ENCODE measurements around the gene PLEKHG4B. TPM values are rescaled to one million over a fixed set of nuclear protein-coding genes. Genes with fewer than 3 reads are reported as not detected.

PLEKHG4B gene
- polyA plus RNA-seq, 1 of the 3 experiments (the other 2 are of a cell fraction): 0.18 TPM

- WGBS (ENCODE audit: low lambda C conversion rate): 68% methylated on average over 10 of the region's 11 CpGs
- no peak overlapping the region for H2AFZ ChIP-seq (ENCODE audit: low read depth)
Measured at GRCh38 chr5:94113-94892, 2.3 kb downstream of the PLEKHG4B start.

More at GRCh38 chr5:94113-94892, 2.3 kb downstream of the PLEKHG4B start:
- Histone ChIP-seq H3K9me2 (no peaks in the 10 kb centered on the region), H4K20me1 (ENCODE audit: insufficient read depth) (no peaks in the 10 kb centered on the region), H3K27ac (ENCODE audit: low read depth in 2 of 2, low read length in 1 of 2) (no peak overlapping the region), H3K27me3 (ENCODE audit: insufficient read depth) (peaks cover 36% of the 10 kb centered on the region; the same call in 1 of the 2 replicates), H3K36me3 (replicated peaks in 1 of 2; ENCODE audit: control insufficient read depth in 1 of 2, insufficient read depth in 2 of 2, low read length in 1 of 2) (no peaks in the 10 kb centered on the region), H3K4me2 (no peak overlapping the region), H3K9ac (no peak overlapping the region), H3F3A (replicated peaks; ENCODE audit: insufficient read depth) (no peaks in the 10 kb centered on the region), H3K4me1 (ENCODE audit: control insufficient read depth in 1 of 2, insufficient read depth in 2 of 2, low read depth in 1 of 2, low read length in 1 of 2) (peaks cover 0 to 11% of the 10 kb centered on the region in 2 experiments; a peak in 1 of 4 replicates), H3K9me3 (no peaks in the 10 kb centered on the region), H3K79me2 (ENCODE audit: insufficient read depth) (no peaks in the 10 kb centered on the region), H3K4me3 (ENCODE audit: low read depth in 2 of 2, low read length in 1 of 2) (no peak overlapping the region)
- DNase-seq: no peak
- TF ChIP-seq EZH2phosphoT487 (IDR thresholded peaks at IDR 0.05; ENCODE audit: borderline replicate concordance, low read depth): no peak
- TF ChIP-seq RFX5 (IDR thresholded peaks at IDR 0.05; ENCODE audit: low read length): no peak
- TF ChIP-seq REST (IDR thresholded peaks at IDR 0.05; ENCODE audit: low read depth, low read length): no peak
- no peak for TF ChIP-seq TEAD4 (IDR thresholded peaks at IDR 0.05; ENCODE audit: borderline replicate concordance, insufficient read depth)
- no peak for TF ChIP-seq YY1 (IDR thresholded peaks at IDR 0.05; ENCODE audit: low read depth)
- no peak for TF ChIP-seq PBX3 (IDR thresholded peaks at IDR 0.05)
- no peak for TF ChIP-seq NFIC (IDR thresholded peaks at IDR 0.05; ENCODE audit: borderline replicate concordance)
- TF ChIP-seq FOXJ3 (CRISPR knock-in tag; IDR thresholded peaks at IDR 0.05): no peak
- ChIA-PET CTCF (no interaction called here), POLR2A (no interaction called here)

All from SK-N-SH (cell line).